ENCODE data around the gene FAM53B. TPM values are rescaled to one million over a fixed set of nuclear protein-coding genes. Genes with fewer than 3 reads are reported as not detected.

Gene FAM53B
- total and polyA plus RNA-seq, 4 donors, result 14.6 to 45.4 (median 18.2) TPM

GRCh38 chr10:124632064-124632531 is 112.1 kb downstream of the FAM53B start:
- no peaks in the 10 kb centered on the region for H3K27me3 ChIP-seq (ENCODE audit: control insufficient read depth in 3 of 3, insufficient read depth in 3 of 3, low read length in 2 of 3)
- no peaks in the 10 kb centered on the region for H3K36me3 ChIP-seq (ENCODE audit: control insufficient read depth in 4 of 4, insufficient read depth in 4 of 4, low read length in 4 of 4)
- DNase-seq (peak; percentile 72 to 79 (median 75)), ATAC-seq (ENCODE audit: insufficient read depth, low FRiP score) (peak; percentile 76)
- no peak overlapping the region for H3K4me3 ChIP-seq
- peak; percentile 11 for TF ChIP-seq CTCF (IDR thresholded peaks at IDR 0.05; ENCODE audit: control extremely low read depth, extremely low read depth)
- peaks cover 15 to 36% (median 20%) of the 10 kb centered on the region in 5 donors for H3K4me1 ChIP-seq (ENCODE audit: control insufficient read depth in 5 of 5, insufficient read depth in 5 of 5, low read length in 5 of 5)
- H3K9ac ChIP-seq (ENCODE audit: insufficient read depth in 1 of 2, low read length in 2 of 2), result no peak overlapping the region
- peak overlapping the region in 1 of 2 donors; percentile 86 for H3K27ac ChIP-seq (ENCODE audit: low read depth in 1 of 2, low read length in 1 of 2)
- 44 to 60% methylated on average over 19 of the region's 19 CpGs for WGBS, 2 donors
- no peaks in the 10 kb centered on the region for H3K9me3 ChIP-seq (ENCODE audit: control insufficient read depth in 4 of 4, insufficient read depth in 3 of 4, low read length in 3 of 4)

- Histone ChIP-seq H3K4me1 (ENCODE audit: control insufficient read depth in 5 of 5, insufficient read depth in 5 of 5, low read length in 5 of 5) (peaks cover 16 to 38% (median 20%) of the 10 kb centered on the region in 5 donors), H3K27me3 (ENCODE audit: control insufficient read depth in 3 of 3, insufficient read depth in 3 of 3, low read length in 2 of 3) (no peaks in the 10 kb centered on the region), H3K9ac (ENCODE audit: insufficient read depth in 1 of 2, low read length in 2 of 2) (no peak overlapping the region), H3K4me3 (no peak overlapping the region), H3K9me3 (ENCODE audit: control insufficient read depth in 4 of 4, insufficient read depth in 3 of 4, low read length in 3 of 4) (no peaks in the 10 kb centered on the region), H3K36me3 (ENCODE audit: control insufficient read depth in 4 of 4, insufficient read depth in 4 of 4, low read length in 4 of 4) (no peaks in the 10 kb centered on the region), H3K27ac (ENCODE audit: low read depth in 1 of 2, low read length in 1 of 2) (peak overlapping the region in 1 of 2 donors; percentile 84)
- no peak for TF ChIP-seq CTCF (IDR thresholded peaks at IDR 0.05; ENCODE audit: control extremely low read depth, extremely low read depth)
- DNase-seq (no peak), ATAC-seq (ENCODE audit: insufficient read depth, low FRiP score) (no peak)
- WGBS, 2 donors, result 90 to 95% methylated on average over 5 of the region's 5 CpGs
Observed at GRCh38 chr10:124630551-124630950, 113.6 kb downstream of the FAM53B start.

GRCh38 chr10:124629842-124630241 is 114.3 kb downstream of the FAM53B start:
- Histone ChIP-seq H3K27me3 (ENCODE audit: control insufficient read depth in 3 of 3, insufficient read depth in 3 of 3, low read length in 2 of 3) (no peaks in the 10 kb centered on the region), H3K36me3 (ENCODE audit: control insufficient read depth in 4 of 4, insufficient read depth in 4 of 4, low read length in 4 of 4) (no peaks in the 10 kb centered on the region), H3K9ac (ENCODE audit: insufficient read depth in 1 of 2, low read length in 2 of 2) (no peak overlapping the region), H3K27ac (ENCODE audit: low read depth in 1 of 2, low read length in 1 of 2) (no peak overlapping the region), H3K4me1 (ENCODE audit: control insufficient read depth in 5 of 5, insufficient read depth in 5 of 5, low read length in 5 of 5) (peaks cover 16 to 38% (median 22%) of the 10 kb centered on the region in 5 donors), H3K9me3 (ENCODE audit: control insufficient read depth in 4 of 4, insufficient read depth in 3 of 4, low read length in 3 of 4) (no peaks in the 10 kb centered on the region), H3K4me3 (no peak overlapping the region)
- TF ChIP-seq CTCF (IDR thresholded peaks at IDR 0.05; ENCODE audit: control extremely low read depth, extremely low read depth), result no peak
- 76 to 83% methylated on average over 6 of the region's 6 CpGs for WGBS, 2 donors
- no peak for ATAC-seq (ENCODE audit: insufficient read depth, low FRiP score)
- no peak for DNase-seq

- H3K27ac ChIP-seq (ENCODE audit: low read depth in 1 of 2, low read length in 1 of 2), result no peak overlapping the region
Observed at GRCh38 chr10:124629415-124629814, 114.8 kb downstream of the FAM53B start.

More at GRCh38 chr10:124629415-124629814, 114.8 kb downstream of the FAM53B start:
- Histone ChIP-seq H3K36me3 (ENCODE audit: control insufficient read depth in 4 of 4, insufficient read depth in 4 of 4, low read length in 4 of 4) (peaks cover 0 to 4% (median 0%) of the 10 kb centered on the region in 4 donors), H3K9ac (ENCODE audit: insufficient read depth in 1 of 2, low read length in 2 of 2) (no peak overlapping the region), H3K9me3 (ENCODE audit: control insufficient read depth in 4 of 4, insufficient read depth in 3 of 4, low read length in 3 of 4) (no peaks in the 10 kb centered on the region), H3K4me3 (no peak overlapping the region), H3K4me1 (ENCODE audit: control insufficient read depth in 5 of 5, insufficient read depth in 5 of 5, low read length in 5 of 5) (peaks cover 16 to 38% (median 25%) of the 10 kb centered on the region in 5 donors), H3K27me3 (ENCODE audit: control insufficient read depth in 3 of 3, insufficient read depth in 3 of 3, low read length in 2 of 3) (no peaks in the 10 kb centered on the region)
- 76 to 77% methylated on average over 6 of the region's 6 CpGs for WGBS, 2 donors
- ATAC-seq (ENCODE audit: insufficient read depth, low FRiP score) (no peak), DNase-seq (no peak)
- no peak for TF ChIP-seq CTCF (IDR thresholded peaks at IDR 0.05; ENCODE audit: control extremely low read depth, extremely low read depth)
